ENCODE measurements around the gene HOXA13. TPM values are rescaled to one million over a fixed set of nuclear protein-coding genes. Genes with fewer than 3 reads are reported as not detected.
A peak's percentile ranks its signal among the peaks of the same experiment; 100 is the strongest.

Gene HOXA13
- total and polyA plus RNA-seq, 2 donors (not counting 1 experiment from before 2014, with no cell fraction given), result not detected

- H3K4me3 Mint-ChIP-seq, result no peak overlapping the region
- H3K27me3 Mint-ChIP-seq, result peaks cover 74% of the 10 kb centered on the region
- Histone ChIP-seq H3K9ac (ENCODE audit: low read length) (no peak overlapping the region), H3K4me1 (ENCODE audit: control insufficient read depth in 2 of 2, insufficient read depth in 2 of 2, low read length in 2 of 2) (peaks cover 15 to 19% of the 10 kb centered on the region in 2 donors), H3K4me3 (ENCODE audit: control extremely low read depth in 1 of 5, extremely low read depth in 1 of 5, insufficient read depth in 1 of 5, low read depth in 2 of 5, low read length in 4 of 5) (no peak overlapping the region), H3K9me3 (ENCODE audit: control extremely low read depth in 1 of 3, control insufficient read depth in 2 of 3, insufficient read depth in 1 of 3, low read length in 2 of 3) (peaks cover 0 to 15% (median 0%) of the 10 kb centered on the region in 3 donors), H2AFZ (ENCODE audit: insufficient read depth, low read depth, low read length, poor library complexity, severe bottlenecking) (no peak overlapping the region), H3K27ac (ENCODE audit: low read length in 2 of 2) (no peak overlapping the region), H4K20me1 (ENCODE audit: control insufficient read depth, insufficient read depth, low read length, poor library complexity, severe bottlenecking) (no peaks in the 10 kb centered on the region), H3K79me2 (ENCODE audit: control insufficient read depth, insufficient read depth, low read length) (no peaks in the 10 kb centered on the region), H3K36me3 (replicated peaks in 1 of 2; ENCODE audit: control extremely low read depth in 1 of 2, control insufficient read depth in 1 of 2, extremely low read depth in 1 of 2, insufficient read depth in 2 of 2, low read length in 1 of 2) (no peaks in the 10 kb centered on the region), H3K4me2 (replicated peaks; ENCODE audit: low read depth, low read length, poor library complexity, severe bottlenecking) (no peak overlapping the region), H3K27me3 (replicated peaks in 1 of 4; ENCODE audit: control extremely low read depth in 1 of 4, control insufficient read depth in 3 of 4, insufficient read depth in 4 of 4, low read length in 3 of 4) (peaks cover 2 to 82% (median 47%) of the 10 kb centered on the region in 4 experiments)
- ATAC-seq (ENCODE audit: low read depth), result no peak
- intact Hi-C loops (cut with micrococcal nuclease), result no loop called here
- ChIA-PET POLR2A (no interaction called here), CTCF (interaction anchor here (1.1 kb wide), 1 partner anchor 7 kb away, joined by 3 read pairs; no protein-coding TSS in a partner anchor)
- peaks cover 16% of the 10 kb centered on the region for H3K4me1 Mint-ChIP-seq
- H3K9me3 Mint-ChIP-seq (ENCODE audit: insufficient read depth), result no peaks in the 10 kb centered on the region
- TF ChIP-seq, protein P1, sequence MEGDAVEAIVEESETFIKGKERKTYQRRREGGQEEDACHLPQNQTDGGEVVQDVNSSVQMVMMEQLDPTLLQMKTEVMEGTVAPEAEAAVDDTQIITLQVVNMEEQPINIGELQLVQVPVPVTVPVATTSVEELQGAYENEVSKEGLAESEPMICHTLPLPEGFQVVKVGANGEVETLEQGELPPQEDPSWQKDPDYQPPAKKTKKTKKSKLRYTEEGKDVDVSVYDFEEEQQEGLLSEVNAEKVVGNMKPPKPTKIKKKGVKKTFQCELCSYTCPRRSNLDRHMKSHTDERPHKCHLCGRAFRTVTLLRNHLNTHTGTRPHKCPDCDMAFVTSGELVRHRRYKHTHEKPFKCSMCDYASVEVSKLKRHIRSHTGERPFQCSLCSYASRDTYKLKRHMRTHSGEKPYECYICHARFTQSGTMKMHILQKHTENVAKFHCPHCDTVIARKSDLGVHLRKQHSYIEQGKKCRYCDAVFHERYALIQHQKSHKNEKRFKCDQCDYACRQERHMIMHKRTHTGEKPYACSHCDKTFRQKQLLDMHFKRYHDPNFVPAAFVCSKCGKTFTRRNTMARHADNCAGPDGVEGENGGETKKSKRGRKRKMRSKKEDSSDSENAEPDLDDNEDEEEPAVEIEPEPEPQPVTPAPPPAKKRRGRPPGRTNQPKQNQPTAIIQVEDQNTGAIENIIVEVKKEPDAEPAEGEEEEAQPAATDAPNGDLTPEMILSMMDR (IDR thresholded peaks at IDR 0.05), result peak; percentile 7
- no peak for TF ChIP-seq EZH2 (IDR thresholded peaks at IDR 0.05; ENCODE audit: borderline replicate concordance, insufficient read depth, low read depth, low read length, poor library complexity, severe bottlenecking)
- no peak overlapping the region for H3K27ac Mint-ChIP-seq
- no peak for DNase-seq
Observed at GRCh38 chr7:27217951-27218350, 18.1 kb upstream of the HOXA13 start.

DNA sequence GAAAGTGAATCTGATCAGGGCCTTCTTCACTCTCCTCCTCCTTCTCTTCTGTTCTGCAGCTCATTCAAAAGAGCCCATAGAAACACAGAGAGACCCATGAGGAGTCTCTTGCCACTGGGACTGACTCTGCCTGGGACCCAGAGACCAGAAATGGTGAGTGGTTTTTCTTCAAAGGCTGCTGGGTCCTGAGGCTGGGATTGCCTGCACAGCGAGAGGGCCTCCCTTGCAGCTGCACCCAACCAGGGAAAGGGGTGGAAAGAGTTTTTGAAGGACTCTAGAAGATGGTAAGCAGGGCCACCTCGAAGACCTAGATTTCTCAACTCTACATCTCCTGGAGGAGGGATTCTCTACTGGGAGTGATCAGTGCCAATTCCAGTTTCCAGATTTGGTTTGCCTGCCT lies 15.5 kb upstream of the HOXA13 start:
- WGBS (ENCODE audit: insufficient coverage), result 80% methylated on average over 1 of the region's 2 CpGs
- Histone ChIP-seq H3K4me1 (ENCODE audit: control insufficient read depth in 2 of 2, insufficient read depth in 2 of 2, low read length in 2 of 2) (peaks cover 21 to 27% of the 10 kb centered on the region in 2 donors), H4K20me1 (ENCODE audit: control insufficient read depth, insufficient read depth, low read length, poor library complexity, severe bottlenecking) (no peaks in the 10 kb centered on the region), H2AFZ (ENCODE audit: insufficient read depth, low read depth, low read length, poor library complexity, severe bottlenecking) (no peak overlapping the region), H3K4me2 (replicated peaks; ENCODE audit: low read depth, low read length, poor library complexity, severe bottlenecking) (no peak overlapping the region), H3K27ac (ENCODE audit: low read length in 2 of 2) (no peak overlapping the region), H3K4me3 (ENCODE audit: control extremely low read depth in 1 of 5, extremely low read depth in 1 of 5, insufficient read depth in 1 of 5, low read depth in 2 of 5, low read length in 4 of 5) (no peak overlapping the region), H3K36me3 (replicated peaks in 1 of 2; ENCODE audit: control extremely low read depth in 1 of 2, control insufficient read depth in 1 of 2, extremely low read depth in 1 of 2, insufficient read depth in 2 of 2, low read length in 1 of 2) (no peaks in the 10 kb centered on the region), H3K27me3 (replicated peaks in 1 of 4; ENCODE audit: control extremely low read depth in 1 of 4, control insufficient read depth in 3 of 4, insufficient read depth in 4 of 4, low read length in 3 of 4) (peaks cover 0 to 86% (median 50%) of the 10 kb centered on the region in 4 experiments), H3K9me3 (ENCODE audit: control extremely low read depth in 1 of 3, control insufficient read depth in 2 of 3, insufficient read depth in 1 of 3, low read length in 2 of 3) (peaks cover 0 to 18% (median 0%) of the 10 kb centered on the region in 3 donors), H3K9ac (ENCODE audit: low read length) (no peak overlapping the region), H3K79me2 (ENCODE audit: control insufficient read depth, insufficient read depth, low read length) (no peaks in the 10 kb centered on the region)
- peaks cover 73% of the 10 kb centered on the region for H3K27me3 Mint-ChIP-seq
- CTCF ChIA-PET, result no interaction called here
- ATAC-seq (ENCODE audit: low read depth) (no peak), DNase-seq (no peak)
- H3K27ac Mint-ChIP-seq, result no peak overlapping the region
- no peaks in the 10 kb centered on the region for H3K9me3 Mint-ChIP-seq (ENCODE audit: insufficient read depth)
- TF ChIP-seq, protein P1 (IDR thresholded peaks at IDR 0.05), result no peak
- no peak for TF ChIP-seq EZH2 (IDR thresholded peaks at IDR 0.05; ENCODE audit: borderline replicate concordance, insufficient read depth, low read depth, low read length, poor library complexity, severe bottlenecking)
- POLR2A ChIA-PET, result no interaction called here
- no peak overlapping the region for H3K4me3 Mint-ChIP-seq
- peaks cover 20% of the 10 kb centered on the region for H3K4me1 Mint-ChIP-seq
- intact Hi-C loops (cut with micrococcal nuclease), result no loop called here
